TTC549 (cell line): ENCODE results near the gene CHMP1A.

Experiments used
- FAIRE-seq: peaks from 2 replicates; lab custom pipeline; 2012; peaks lifted over from hg19 to GRCh38; lab: Jason Lieb, UNC

CHMP1A gene

GRCh38 chr16:89602952-89603590 is 54.4 kb downstream of the CHMP1A start:
- no peak for FAIRE-seq

- no peak for FAIRE-seq
These were observed 55.1 kb downstream of the CHMP1A start for GRCh38 chr16:89602273-89602951.

GRCh38 chr16:89601906-89602272 is 55.6 kb downstream of the CHMP1A start:
- no peak for FAIRE-seq

- FAIRE-seq = no peak
These were observed 56.6 kb downstream of the CHMP1A start for GRCh38 chr16:89600956-89601355.

- no peak for FAIRE-seq
These were observed 57.1 kb downstream of the CHMP1A start for GRCh38 chr16:89600427-89600826.

- no peak for FAIRE-seq
These were observed 57.6 kb downstream of the CHMP1A start for GRCh38 chr16:89599902-89600301.

GRCh38 chr16:89599451-89599858 is 58.1 kb downstream of the CHMP1A start:
- no peak for FAIRE-seq

GRCh38 chr16:89598199-89598598 is 59.3 kb downstream of the CHMP1A start:
- no peak for FAIRE-seq

GRCh38 chr16:89596957-89597649 is 60.4 kb downstream of the CHMP1A start:
- no peak for FAIRE-seq

- FAIRE-seq = no peak
These were observed 61.3 kb downstream of the CHMP1A start for GRCh38 chr16:89596061-89596689.

GRCh38 chr16:89595330-89596060 is 62.0 kb downstream of the CHMP1A start:
- no peak for FAIRE-seq
